ENCODE measurements around the gene ASCL2.

Gene ASCL2, protein sequence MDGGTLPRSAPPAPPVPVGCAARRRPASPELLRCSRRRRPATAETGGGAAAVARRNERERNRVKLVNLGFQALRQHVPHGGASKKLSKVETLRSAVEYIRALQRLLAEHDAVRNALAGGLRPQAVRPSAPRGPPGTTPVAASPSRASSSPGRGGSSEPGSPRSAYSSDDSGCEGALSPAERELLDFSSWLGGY

GRCh38 chr11:2270322-2271076 is at the start of gene ASCL2:
Gene ASCL2 (minus strand): TSS chr11:2270588. CDS start chr11:2270332, 256 bp downstream.
- no peak for ATAC-seq (ENCODE audit: low read depth)
- Histone ChIP-seq H3K27ac (ENCODE audit: poor library complexity, severe bottlenecking) (peak within 1 kb of the TSS; percentile 26), H3K36me3 (ENCODE audit: low read depth) (no peaks in the 10 kb centered on the region), H3K4me3 (ENCODE audit: severe bottlenecking) (peak within 1 kb of the TSS; percentile 42), H3K9me3 (ENCODE audit: severe bottlenecking) (no peaks in the 10 kb centered on the region), H3K4me1 (ENCODE audit: insufficient read depth, poor library complexity, severe bottlenecking) (no peaks in the 10 kb centered on the region), H3K27me3 (ENCODE audit: insufficient read depth, poor library complexity, severe bottlenecking) (peaks cover 24% of the 10 kb centered on the region)
- DNase-seq (ENCODE audit: low spot score): peak; percentile 54
- TF ChIP-seq CTCF (IDR thresholded peaks at IDR 0.05; ENCODE audit: poor library complexity, severe bottlenecking): no peak

DNA sequence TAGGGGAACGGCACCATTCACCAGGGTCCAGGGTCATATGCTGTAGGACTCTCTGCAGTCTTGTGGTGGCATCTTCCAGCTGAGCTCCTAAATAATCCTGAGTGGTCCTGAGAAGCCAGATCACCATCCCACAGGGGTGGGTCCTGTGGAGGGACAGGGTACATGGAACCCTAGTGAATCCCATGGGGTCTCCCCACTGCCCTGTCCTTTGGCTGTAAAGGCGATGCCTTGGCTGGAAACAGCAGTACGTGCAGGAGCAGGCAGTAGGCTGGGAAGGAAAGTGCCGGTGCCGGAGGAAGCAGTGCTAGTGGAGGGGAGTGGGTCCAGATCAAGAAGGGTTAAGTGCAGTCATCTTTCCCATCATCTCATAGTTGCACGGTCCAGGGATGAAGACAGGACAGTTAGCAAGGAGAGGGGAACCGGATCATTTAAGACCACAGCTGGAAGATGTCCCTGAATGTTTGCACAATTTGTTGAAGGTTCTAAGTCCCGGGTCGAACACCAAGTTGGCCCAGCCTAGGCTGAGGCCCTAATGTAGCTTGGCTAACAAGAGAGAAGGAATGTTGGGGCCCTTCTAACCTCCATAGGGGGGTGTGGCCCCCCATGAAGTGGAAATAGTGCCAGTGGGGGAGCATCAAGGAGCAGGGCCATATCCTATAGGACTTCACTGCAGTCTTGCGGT is 49.5 kb upstream of the ASCL2 start:
- Histone ChIP-seq H3K27ac (ENCODE audit: poor library complexity, severe bottlenecking) (no peak overlapping the region), H3K4me1 (ENCODE audit: insufficient read depth, poor library complexity, severe bottlenecking) (no peaks in the 10 kb centered on the region), H3K4me3 (ENCODE audit: severe bottlenecking) (no peak overlapping the region), H3K9me3 (ENCODE audit: severe bottlenecking) (no peaks in the 10 kb centered on the region), H3K36me3 (ENCODE audit: low read depth) (no peaks in the 10 kb centered on the region), H3K27me3 (ENCODE audit: insufficient read depth, poor library complexity, severe bottlenecking) (no peaks in the 10 kb centered on the region)
- no peak for DNase-seq (ENCODE audit: low spot score)
- no peak for ATAC-seq (ENCODE audit: low read depth)
- TF ChIP-seq CTCF (IDR thresholded peaks at IDR 0.05; ENCODE audit: poor library complexity, severe bottlenecking): no peak

- no peaks in the 10 kb centered on the region for H3K9me3 ChIP-seq (ENCODE audit: severe bottlenecking)
- H3K36me3 ChIP-seq (ENCODE audit: low read depth): no peaks in the 10 kb centered on the region
- ATAC-seq (ENCODE audit: low read depth): no peak
- no peak overlapping the region for H3K4me3 ChIP-seq (ENCODE audit: severe bottlenecking)
- DNase-seq (ENCODE audit: low spot score): no peak
- H3K27me3 ChIP-seq (ENCODE audit: insufficient read depth, poor library complexity, severe bottlenecking): no peaks in the 10 kb centered on the region
- H3K27ac ChIP-seq (ENCODE audit: poor library complexity, severe bottlenecking): no peak overlapping the region
- TF ChIP-seq CTCF (IDR thresholded peaks at IDR 0.05; ENCODE audit: poor library complexity, severe bottlenecking): no peak
- H3K4me1 ChIP-seq (ENCODE audit: insufficient read depth, poor library complexity, severe bottlenecking): no peaks in the 10 kb centered on the region
Measured at GRCh38 chr11:2318707-2319106, 48.3 kb upstream of the ASCL2 start.

GRCh38 chr11:2318123-2318522 is 47.7 kb upstream of the ASCL2 start:
- Histone ChIP-seq H3K4me3 (ENCODE audit: severe bottlenecking) (no peak overlapping the region), H3K4me1 (ENCODE audit: insufficient read depth, poor library complexity, severe bottlenecking) (no peaks in the 10 kb centered on the region), H3K9me3 (ENCODE audit: severe bottlenecking) (no peaks in the 10 kb centered on the region), H3K27me3 (ENCODE audit: insufficient read depth, poor library complexity, severe bottlenecking) (no peaks in the 10 kb centered on the region), H3K27ac (ENCODE audit: poor library complexity, severe bottlenecking) (no peak overlapping the region), H3K36me3 (ENCODE audit: low read depth) (no peaks in the 10 kb centered on the region)
- no peak for DNase-seq (ENCODE audit: low spot score)
- ATAC-seq (ENCODE audit: low read depth): no peak
- TF ChIP-seq CTCF (IDR thresholded peaks at IDR 0.05; ENCODE audit: poor library complexity, severe bottlenecking): no peak

Measured in RWPE2 (cell line).